Muscle layer of duodenum (tissue), 2 donors: ENCODE data around the gene PSD2.

Source experiments
- H3K27ac ChIP-seq: one replicate; pipeline ENCODE4 v1.7.0; 2013; ENCODE audit warnings: mild to moderate bottlenecking, low read length
- H3K27me3 ChIP-seq: one replicate; pipeline ENCODE4 v1.7.0; 2013; ENCODE audit warnings: low read depth, mild to moderate bottlenecking, control low read depth, low read length
- H3K36me3 ChIP-seq, 2 donors: one replicate each; pipeline ENCODE4 v1.7.0; 2013; ENCODE audit warnings: low read length in 2 of 2, control low read depth in 1 of 2, mild to moderate bottlenecking in 1 of 2; ENCODE audit not compliant: insufficient read depth in 2 of 2, control insufficient read depth in 1 of 2
- H3K4me1 ChIP-seq, 2 donors: one replicate each; pipeline ENCODE4 v1.7.0; 2013; ENCODE audit warnings: low read length in 2 of 2, mild to moderate bottlenecking in 2 of 2, control low read depth in 1 of 2, moderate library complexity in 1 of 2; ENCODE audit not compliant: insufficient read depth in 2 of 2, control insufficient read depth in 1 of 2
- H3K4me3 ChIP-seq, 2 donors: one replicate each; pipeline ENCODE4 v1.7.0; 2013; ENCODE audit warnings: low read length in 2 of 2, low read depth in 1 of 2, mild to moderate bottlenecking in 1 of 2
- H3K9me3 ChIP-seq, 2 donors: one replicate each; pipeline ENCODE4 v1.7.0; 2013; ENCODE audit warnings: low read length in 2 of 2, control low read depth in 1 of 2, mild to moderate bottlenecking in 1 of 2; ENCODE audit not compliant: control insufficient read depth in 1 of 2
- donor health status: healthy.

PSD2 gene

DNA sequence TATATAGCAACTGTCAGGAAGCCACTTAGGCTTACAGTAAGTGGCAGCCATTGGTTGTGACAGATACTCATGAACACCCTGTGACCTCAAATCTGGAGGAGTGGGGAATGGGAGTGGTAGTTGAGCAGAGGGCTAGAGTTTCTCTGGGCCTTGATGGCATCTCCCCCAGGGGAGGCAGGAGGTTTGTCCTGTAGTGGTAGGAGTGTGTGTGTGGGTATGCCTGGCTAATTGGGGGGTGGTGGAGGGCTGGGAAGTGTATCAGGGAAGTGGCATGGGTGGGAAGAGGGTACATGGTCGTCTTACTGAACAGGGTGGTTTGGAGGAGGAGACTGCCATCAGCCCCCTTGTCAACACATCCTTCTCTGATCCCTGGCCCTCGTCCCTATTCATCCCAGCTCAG lies 71.5 kb downstream of the PSD2 start:
- Histone ChIP-seq H3K27ac (no peak overlapping the region), H3K36me3 (no peaks in the 10 kb centered on the region), H3K4me1 (peaks cover 10 to 18% of the 10 kb centered on the region in 2 donors), H3K4me3 (no peak overlapping the region), H3K27me3 (no peaks in the 10 kb centered on the region), H3K9me3 (no peaks in the 10 kb centered on the region)

DNA sequence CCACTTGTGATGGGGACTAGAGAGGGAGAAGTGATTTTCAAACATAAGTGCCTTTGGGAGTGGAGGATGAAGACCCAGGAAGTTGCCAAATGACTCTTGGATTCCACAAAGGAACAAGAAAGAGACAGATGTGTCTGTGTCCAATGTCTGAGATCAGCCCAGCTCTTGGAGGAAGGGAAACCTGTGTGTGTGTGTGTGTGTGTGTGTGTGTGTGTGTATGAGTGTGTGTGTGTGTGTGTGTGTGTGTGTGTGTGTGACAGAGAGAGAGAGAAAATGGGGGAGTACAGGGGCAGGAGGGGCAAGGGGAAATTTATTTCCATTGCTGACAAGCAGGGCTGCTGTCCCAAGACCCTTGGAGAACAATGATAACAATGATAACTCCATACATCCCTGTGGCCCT lies 72.0 kb downstream of the PSD2 start:
- Histone ChIP-seq H3K9me3 (no peaks in the 10 kb centered on the region), H3K27ac (no peak overlapping the region), H3K27me3 (no peaks in the 10 kb centered on the region), H3K4me1 (peaks cover 10 to 15% of the 10 kb centered on the region in 2 donors), H3K36me3 (no peaks in the 10 kb centered on the region), H3K4me3 (no peak overlapping the region)

DNA sequence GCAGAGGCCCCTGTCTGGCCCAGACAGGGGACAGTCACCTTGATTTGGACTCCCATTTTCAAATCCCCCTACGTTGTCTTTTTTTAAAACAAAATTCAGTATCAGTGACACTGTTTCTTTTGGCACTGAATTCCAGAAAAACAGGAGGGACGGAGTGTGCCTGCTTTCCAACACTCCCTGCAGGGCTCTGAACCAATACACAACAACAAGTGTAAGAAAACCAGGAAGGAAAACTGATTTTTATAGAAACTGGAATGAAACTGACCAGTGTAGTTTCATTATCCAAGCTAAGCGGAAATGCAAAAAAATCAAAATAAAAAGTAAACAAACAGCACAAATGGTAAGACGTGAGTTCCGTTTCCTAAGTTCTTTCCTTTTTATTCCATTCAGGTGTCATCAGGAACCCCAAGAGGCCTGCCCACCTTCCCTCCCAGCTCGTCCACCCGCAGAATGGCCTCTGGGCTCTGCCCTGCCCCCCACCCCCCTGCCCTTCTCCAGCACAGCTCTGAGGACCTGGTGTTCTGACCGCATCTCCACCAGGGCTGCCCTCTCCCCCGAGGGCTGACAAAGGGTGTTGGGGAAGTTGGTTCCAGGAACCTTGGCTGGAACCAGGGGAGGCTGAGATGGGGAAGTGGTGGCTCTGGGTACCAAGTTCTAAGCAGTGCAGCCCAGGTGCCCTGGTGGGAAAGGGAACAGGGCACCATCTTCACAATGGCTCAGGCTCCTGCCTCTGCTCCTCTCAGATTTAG lies 73.6 kb downstream of the PSD2 start:
- H3K4me3 ChIP-seq, result no peak overlapping the region
- H3K9me3 ChIP-seq, result no peaks in the 10 kb centered on the region
- H3K4me1 ChIP-seq, result peaks cover 0 to 6% of the 10 kb centered on the region in 2 donors
- H3K36me3 ChIP-seq, result no peaks in the 10 kb centered on the region
- no peaks in the 10 kb centered on the region for H3K27me3 ChIP-seq
- H3K27ac ChIP-seq, result no peak overlapping the region

DNA sequence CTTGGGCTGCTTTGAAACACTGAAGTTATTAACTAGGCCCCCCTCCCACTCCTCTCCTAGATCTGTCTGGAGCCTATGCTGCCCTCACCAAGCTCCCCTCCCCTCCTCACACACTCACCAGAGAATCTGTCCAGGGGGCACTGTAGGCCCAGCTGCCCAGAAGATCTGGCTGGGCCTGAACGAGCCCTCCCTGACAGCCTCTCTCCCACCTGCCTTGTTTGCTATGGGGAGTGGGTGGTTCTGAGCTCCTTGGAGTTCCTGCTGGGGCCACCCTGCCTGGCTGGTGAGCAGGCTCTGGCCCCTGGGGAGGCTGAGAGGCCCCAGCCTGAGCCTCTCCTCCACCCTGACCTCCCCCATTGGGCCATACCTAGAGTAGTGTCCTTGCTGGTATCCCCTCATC lies 75.1 kb downstream of the PSD2 start:
- H3K36me3 ChIP-seq, result no peaks in the 10 kb centered on the region
- peaks cover 0 to 6% of the 10 kb centered on the region in 2 donors for H3K4me1 ChIP-seq
- no peaks in the 10 kb centered on the region for H3K27me3 ChIP-seq
- no peaks in the 10 kb centered on the region for H3K9me3 ChIP-seq
- H3K4me3 ChIP-seq, result no peak overlapping the region
- H3K27ac ChIP-seq, result no peak overlapping the region

DNA sequence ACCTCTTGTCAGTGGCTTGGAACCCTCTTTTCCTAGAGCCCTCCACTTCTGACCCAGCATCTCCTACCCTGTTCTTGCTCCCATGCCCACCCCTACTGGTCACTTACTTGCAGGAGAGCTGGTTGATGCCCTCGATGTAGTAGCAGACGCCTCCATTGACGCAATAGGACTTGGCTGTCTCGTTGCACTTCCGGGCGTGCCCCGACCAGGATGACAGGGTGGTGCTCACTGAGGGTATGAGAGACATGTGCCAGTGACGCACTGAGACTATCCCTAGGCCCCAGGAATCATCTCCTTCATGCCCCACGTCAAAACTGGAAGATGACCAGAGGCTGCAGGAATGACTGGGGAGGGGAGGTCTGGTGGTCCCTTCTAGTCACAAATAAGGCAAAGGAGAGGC lies 76.0 kb downstream of the PSD2 start:
- no peaks in the 10 kb centered on the region for H3K27me3 ChIP-seq
- H3K9me3 ChIP-seq, result no peaks in the 10 kb centered on the region
- no peak overlapping the region for H3K4me3 ChIP-seq
- H3K27ac ChIP-seq, result no peak overlapping the region
- peaks cover 0 to 6% of the 10 kb centered on the region in 2 donors for H3K4me1 ChIP-seq
- no peaks in the 10 kb centered on the region for H3K36me3 ChIP-seq

DNA sequence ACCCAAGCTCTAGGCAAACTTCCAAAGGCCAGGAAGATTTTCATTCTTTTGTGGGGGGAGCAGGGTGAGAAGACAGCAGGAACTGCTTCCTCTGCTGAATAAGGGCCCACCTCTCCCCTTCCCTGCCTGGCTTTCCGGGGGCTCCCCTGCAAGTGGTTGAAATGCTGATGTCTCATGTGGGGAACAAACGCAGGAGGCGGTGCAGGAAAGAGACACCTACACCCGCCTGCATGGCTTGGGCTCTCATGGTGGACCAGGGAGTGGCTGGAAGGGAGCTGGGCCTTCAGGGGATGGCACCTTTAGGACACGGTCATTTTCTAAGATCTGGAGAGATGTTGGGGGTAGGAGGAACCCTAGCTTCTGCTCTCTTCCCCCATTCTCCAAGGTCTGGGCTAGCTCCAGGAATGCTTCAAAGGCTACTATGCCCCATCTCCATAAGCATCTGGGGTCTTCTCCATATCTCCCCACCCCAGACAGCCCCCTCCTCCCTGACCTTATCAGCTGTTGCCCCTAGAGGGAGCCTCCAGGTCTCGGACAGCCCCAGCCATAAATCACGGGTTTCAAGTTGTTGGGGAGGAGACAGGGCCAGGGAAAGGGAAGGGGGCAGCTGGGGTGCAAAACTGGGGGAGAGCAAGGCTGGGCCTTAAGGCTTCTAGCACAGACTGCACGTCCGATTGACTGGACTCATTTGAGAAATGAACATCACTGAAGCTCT lies 76.6 kb downstream of the PSD2 start:
- H3K27me3 ChIP-seq, result no peaks in the 10 kb centered on the region
- peaks cover 0 to 6% of the 10 kb centered on the region in 2 donors for H3K4me1 ChIP-seq
- no peak overlapping the region for H3K27ac ChIP-seq
- no peaks in the 10 kb centered on the region for H3K36me3 ChIP-seq
- no peak overlapping the region for H3K4me3 ChIP-seq
- H3K9me3 ChIP-seq, result no peaks in the 10 kb centered on the region

DNA sequence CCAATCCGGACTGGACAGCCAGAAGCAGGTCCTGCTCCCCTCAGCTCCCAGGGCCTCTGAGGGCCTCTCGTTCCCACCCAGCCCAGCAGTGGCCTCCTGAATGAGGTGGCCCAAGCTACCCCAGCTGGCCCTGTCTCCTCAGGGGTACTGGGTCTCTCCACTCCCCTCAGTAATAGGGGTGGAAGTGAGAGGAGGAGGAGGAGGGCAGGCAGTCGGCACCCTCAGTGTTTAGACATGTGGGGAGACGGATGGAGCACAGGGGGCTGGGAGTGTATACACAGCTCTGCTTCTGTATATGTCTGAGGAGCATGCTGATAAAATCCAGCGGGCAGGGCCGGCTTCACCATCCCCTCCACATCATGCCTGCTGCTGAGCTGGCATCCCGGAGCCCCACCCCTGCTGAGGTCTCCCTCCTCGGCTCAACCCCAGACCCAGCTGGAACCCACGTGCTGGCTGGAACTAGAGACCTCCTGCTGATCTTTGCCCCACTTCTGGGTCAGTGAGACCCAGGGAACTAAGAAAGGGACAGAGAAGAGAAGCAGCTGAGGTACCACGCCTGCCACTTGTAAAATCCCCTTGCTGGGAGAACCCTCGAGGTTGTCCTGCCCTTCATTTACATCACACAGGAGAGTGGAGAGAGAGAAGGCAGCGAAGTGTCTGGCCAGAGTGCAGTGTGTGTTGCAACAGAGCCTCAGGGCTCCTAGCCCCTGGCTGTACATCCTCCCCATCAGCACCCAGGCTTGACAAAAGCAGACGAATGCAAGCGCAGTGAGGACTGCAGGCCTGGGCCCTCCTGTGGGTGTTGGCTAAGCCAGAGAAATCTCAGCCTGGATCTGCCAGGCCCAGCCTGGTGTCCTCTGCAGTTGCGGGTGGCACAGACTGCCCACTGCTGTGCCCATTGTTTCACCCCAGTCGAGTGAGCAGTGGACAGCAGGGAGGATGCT lies 77.5 kb downstream of the PSD2 start:
- H3K27ac ChIP-seq, result no peak overlapping the region
- no peaks in the 10 kb centered on the region for H3K27me3 ChIP-seq
- no peaks in the 10 kb centered on the region for H3K9me3 ChIP-seq
- no peak overlapping the region for H3K4me3 ChIP-seq
- no peaks in the 10 kb centered on the region for H3K36me3 ChIP-seq
- H3K4me1 ChIP-seq, result peaks cover 0 to 6% of the 10 kb centered on the region in 2 donors

DNA sequence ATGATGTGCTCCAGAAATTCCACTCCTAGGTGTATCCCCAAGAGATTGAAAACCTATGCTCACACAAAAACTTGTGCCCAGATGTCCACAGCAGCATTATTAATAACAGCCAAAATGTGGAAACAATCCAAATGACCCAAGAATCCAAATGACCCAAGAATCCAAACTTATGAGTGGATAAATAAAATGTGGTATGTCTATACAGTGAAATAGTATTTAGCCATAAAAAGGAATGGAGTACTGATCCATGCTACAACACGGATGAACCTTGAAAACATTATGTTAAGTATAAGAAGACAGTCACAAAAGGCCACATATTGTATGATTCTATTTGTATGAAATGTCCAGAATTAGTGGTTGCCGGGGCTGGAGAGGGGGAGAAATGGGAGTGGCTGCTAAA lies 80.3 kb downstream of the PSD2 start:
- Histone ChIP-seq H3K9me3 (no peaks in the 10 kb centered on the region), H3K27ac (no peak overlapping the region), H3K36me3 (no peaks in the 10 kb centered on the region), H3K27me3 (no peaks in the 10 kb centered on the region), H3K4me1 (peaks cover 0 to 15% of the 10 kb centered on the region in 2 donors), H3K4me3 (no peak overlapping the region)

DNA sequence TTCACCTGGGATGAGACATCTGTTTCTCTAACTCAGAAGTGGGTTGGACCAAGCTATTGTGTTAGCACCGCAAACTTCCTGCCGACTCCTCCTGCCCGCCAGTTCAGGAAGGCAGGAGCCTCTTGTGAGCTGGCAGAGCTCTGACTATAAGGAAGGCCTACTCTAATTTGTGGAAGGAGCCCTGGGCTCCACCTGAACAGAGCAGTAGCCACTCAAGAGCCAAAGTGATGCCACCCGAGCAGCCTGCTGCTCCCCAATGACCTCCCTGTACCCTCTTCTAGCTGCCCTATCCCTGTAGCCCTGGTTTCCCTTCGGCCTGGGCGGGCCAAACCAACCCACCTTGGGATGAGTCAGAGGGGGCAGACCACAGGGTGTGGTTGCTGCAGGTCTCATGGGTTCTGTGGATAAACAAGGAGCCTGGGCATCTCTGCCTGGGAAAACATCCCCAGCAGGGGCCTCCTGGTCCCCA lies 81.6 kb downstream of the PSD2 start:
- no peaks in the 10 kb centered on the region for H3K36me3 ChIP-seq
- no peak overlapping the region for H3K4me3 ChIP-seq
- peaks cover 0 to 18% of the 10 kb centered on the region in 2 donors for H3K4me1 ChIP-seq
- H3K9me3 ChIP-seq, result no peaks in the 10 kb centered on the region
- no peak overlapping the region for H3K27ac ChIP-seq
- no peaks in the 10 kb centered on the region for H3K27me3 ChIP-seq

DNA sequence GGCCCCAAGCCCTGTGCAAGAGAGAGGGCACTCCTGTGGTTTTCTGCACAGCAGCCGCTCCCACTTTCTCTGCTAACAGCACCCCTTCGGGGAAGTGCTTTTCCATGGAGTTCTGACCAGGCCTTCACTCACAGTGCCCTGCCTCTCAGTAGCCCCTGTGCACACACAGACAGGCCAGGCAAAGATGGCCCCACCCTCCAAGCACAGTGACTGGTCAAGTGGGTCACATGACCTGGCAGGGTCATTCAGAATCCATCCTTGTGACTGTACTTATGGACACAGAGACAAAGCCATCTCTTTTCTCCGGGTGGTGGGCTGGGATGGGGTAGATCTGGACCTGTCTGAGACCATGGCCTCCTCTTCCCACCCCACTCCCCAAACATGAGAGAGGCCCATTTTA lies 82.5 kb downstream of the PSD2 start:
- no peak overlapping the region for H3K4me3 ChIP-seq
- H3K4me1 ChIP-seq, result peaks cover 0 to 12% of the 10 kb centered on the region in 2 donors
- H3K36me3 ChIP-seq, result no peaks in the 10 kb centered on the region
- H3K9me3 ChIP-seq, result no peaks in the 10 kb centered on the region
- no peak overlapping the region for H3K27ac ChIP-seq
- H3K27me3 ChIP-seq, result no peaks in the 10 kb centered on the region
